CD14-positive monocyte (primary cell): Measurements from ENCODE around the gene ENO2. TPM values are rescaled to one million over a fixed set of nuclear protein-coding genes. Genes with fewer than 3 reads are reported as not detected.

Experiments used
- DNase-seq, 3 donors: peaks; one replicate each; pipeline ENCODE4 v3.0.0-alpha.2; 2011 to 2022
- H2AFZ ChIP-seq: 2 replicates; pipeline ENCODE4 v1.6.0; 2012; ENCODE audit warnings: mild to moderate bottlenecking, low read depth, low read length, inconsistent platforms; ENCODE audit not compliant: insufficient read depth, poor library complexity, severe bottlenecking
- H3K27ac ChIP-seq, 2 donors: 1 replicate in 1 of 2; 2 replicates in 1 of 2; pipeline ENCODE4 v1.5.1; 2012 to 2013; ENCODE audit warnings: low read length in 2 of 2, control low read depth in 1 of 2, inconsistent platforms in 1 of 2, low read depth in 1 of 2, mild to moderate bottlenecking in 1 of 2
- H3K27me3 ChIP-seq, 2 donors: one replicate each; pipeline versions ENCODE4 v1.6.0 to v1.6.1; 2011 to 2013; ENCODE audit warnings: low read length in 2 of 2; ENCODE audit not compliant: control insufficient read depth in 2 of 2, insufficient read depth in 2 of 2
- H3K36me3 ChIP-seq, 2 donors: replicated peaks in 1 of 2; 1 replicate in 1 of 2; 2 replicates in 1 of 2; pipeline versions ENCODE4 v1.5.1 to v1.6.1; 2012 to 2013; ENCODE audit warnings: low read length in 2 of 2, control low read depth in 1 of 2, inconsistent platforms in 1 of 2, mild to moderate bottlenecking in 1 of 2; ENCODE audit not compliant: insufficient read depth in 2 of 2, control insufficient read depth in 1 of 2
- H3K4me1 ChIP-seq, 2 donors: 1 replicate in 1 of 2; 2 replicates in 1 of 2; pipeline versions ENCODE4 v1.5.1 to v1.6.1; 2012 to 2013; ENCODE audit warnings: low read length in 2 of 2, control low read depth in 1 of 2, inconsistent platforms in 1 of 2, mild to moderate bottlenecking in 1 of 2, moderate library complexity in 1 of 2; ENCODE audit not compliant: insufficient read depth in 2 of 2, control insufficient read depth in 1 of 2
- H3K4me2 ChIP-seq: replicated peaks from 2 replicates; pipeline ENCODE3; 2012; ENCODE audit warnings: low read length, moderate library complexity, mild to moderate bottlenecking; ENCODE audit not compliant: poor library complexity, severe bottlenecking; ENCODE audit errors: extremely low read depth
- H3K4me3 ChIP-seq, 3 experiments: fragments of 200-600 bp in 1 of 3; sonication (generic) in 1 of 3; replicated peaks in 1 of 3; 1 replicate in 2 of 3; 2 replicates in 1 of 3; pipeline ENCODE4 v1.5.1; 2011 to 2013; ENCODE audit warnings: low read length in 3 of 3, mild to moderate bottlenecking in 3 of 3, control low read depth in 2 of 3, low read depth in 2 of 3, inconsistent platforms in 1 of 3, moderate library complexity in 1 of 3
- H3K79me2 ChIP-seq: 2 replicates; pipeline ENCODE4 v1.6.0; 2012; ENCODE audit warnings: mild to moderate bottlenecking, control low read depth, inconsistent platforms, low read length, moderate library complexity; ENCODE audit not compliant: insufficient read depth
- H3K9ac ChIP-seq: 2 replicates; pipeline ENCODE4 v1.6.0; 2017; ENCODE audit warnings: low read length, mild to moderate bottlenecking; ENCODE audit not compliant: insufficient read depth, poor library complexity, severe bottlenecking
- H3K9me3 ChIP-seq, 2 donors: replicated peaks in 1 of 2; 1 replicate in 1 of 2; 2 replicates in 1 of 2; pipeline versions ENCODE4 v1.5.1 to v1.6.1; 2012 to 2013; ENCODE audit warnings: low read length in 2 of 2, control low read depth in 1 of 2; ENCODE audit not compliant: control insufficient read depth in 1 of 2, insufficient read depth in 1 of 2
- H4K20me1 ChIP-seq: 2 replicates; pipeline ENCODE4 v1.6.0; 2012; ENCODE audit warnings: mild to moderate bottlenecking, low read length, control low read depth, moderate library complexity; ENCODE audit not compliant: insufficient read depth
- H3K27ac Mint-ChIP-seq, 7 donors: one replicate each; pipeline ENCODE4 v1.8.0; 2020; ENCODE audit warnings: mild to moderate bottlenecking in 7 of 7, mixed read lengths in 7 of 7, moderate library complexity in 6 of 7, inconsistent platforms in 2 of 7
- H3K27me3 Mint-ChIP-seq, 3 donors: one replicate each; pipeline ENCODE4 v1.8.0; 2021 to 2022; ENCODE audit warnings: low read depth in 3 of 3, mild to moderate bottlenecking in 3 of 3, mixed read lengths in 3 of 3, moderate library complexity in 3 of 3, inconsistent platforms in 1 of 3
- H3K36me3 Mint-ChIP-seq, 2 donors: one replicate each; pipeline ENCODE4 v1.8.0; 2020; ENCODE audit warnings: mixed read lengths in 2 of 2, inconsistent platforms in 1 of 2, mild to moderate bottlenecking in 1 of 2
- H3K4me1 Mint-ChIP-seq: one replicate; pipeline ENCODE4 v1.8.0; 2020; ENCODE audit warnings: mild to moderate bottlenecking, mixed read lengths
- H3K4me3 Mint-ChIP-seq, 2 donors: one replicate each; pipeline ENCODE4 v1.8.0; 2020; ENCODE audit warnings: mild to moderate bottlenecking in 2 of 2, mixed read lengths in 2 of 2, moderate library complexity in 1 of 2
- H3K9me3 Mint-ChIP-seq, 7 donors: one replicate each; pipeline ENCODE4 v1.8.0; 2020 to 2022; ENCODE audit warnings: mixed read lengths in 7 of 7, mild to moderate bottlenecking in 6 of 7, moderate library complexity in 6 of 7, inconsistent platforms in 2 of 7
- WGBS: methylation state at CpG from one replicate; pipeline ENCODE4 v1.1.5; 2013; ENCODE audit warnings: missing lambda C conversion rate; ENCODE audit not compliant: insufficient coverage; 5-methylcytosine and 5-hydroxymethylcytosine counted together
- intact Hi-C, 2 donors: fragments of 100-400 bp; cut with micrococcal nuclease; formaldehyde crosslinking; loops; one replicate each; pipeline versions ENCODE4 v1.15.0 to v1.15.1; 2023
- polyA plus RNA-seq, 3 donors: library from polyadenylated mRNA; depleted of rRNA in 1 of 3; unstranded in 2 of 3; stranded (reverse) in 1 of 3; fragments of 300-500 nt in 2 of 3; fragments of >200 nt in 1 of 3; fragmentation: Illumina TruSeq in 2 of 3; gene quantifications; 1 replicate in 2 of 3; 2 replicates in 1 of 3; pipeline ENCODE4 v1.2.3, GENCODE V29; 2012 to 2021
- TF ChIP-seq, protein P1 (sequence below): fragments of 200-600 bp; IDR thresholded peaks from one replicate; pipeline ENCODE4 v1.8.0; 2022; ENCODE audit warnings: antibody characterized with exemption, mild to moderate bottlenecking

The ENO2 gene
- polyA plus RNA-seq, 3 donors: 0.09 to 0.43 (median 0.19) TPM

DNA sequence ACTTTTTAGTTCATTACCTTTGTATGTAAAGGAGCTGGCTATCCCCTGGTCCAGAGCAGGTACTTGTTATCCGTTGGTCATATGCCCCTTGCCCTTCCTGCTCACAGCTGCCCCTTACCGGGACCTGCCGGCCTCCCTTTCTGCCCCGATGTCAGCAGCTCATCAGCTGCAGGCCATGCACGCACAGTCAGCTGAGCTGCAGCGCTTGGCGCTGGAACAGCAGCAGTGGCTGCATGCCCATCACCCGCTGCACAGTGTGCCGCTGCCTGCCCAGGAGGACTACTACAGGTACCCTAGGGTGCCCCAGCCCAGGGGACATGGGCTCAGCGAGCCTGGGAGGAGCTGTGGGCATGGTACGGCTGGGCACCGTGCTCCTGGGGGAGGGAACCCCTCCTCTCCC is 26.9 kb downstream of the ENO2 start:
- H3K9ac ChIP-seq: no peak overlapping the region
- 98% methylated on average over 9 of the region's 12 CpGs for WGBS
- H2AFZ ChIP-seq: no peak overlapping the region
- TF ChIP-seq, protein P1, sequence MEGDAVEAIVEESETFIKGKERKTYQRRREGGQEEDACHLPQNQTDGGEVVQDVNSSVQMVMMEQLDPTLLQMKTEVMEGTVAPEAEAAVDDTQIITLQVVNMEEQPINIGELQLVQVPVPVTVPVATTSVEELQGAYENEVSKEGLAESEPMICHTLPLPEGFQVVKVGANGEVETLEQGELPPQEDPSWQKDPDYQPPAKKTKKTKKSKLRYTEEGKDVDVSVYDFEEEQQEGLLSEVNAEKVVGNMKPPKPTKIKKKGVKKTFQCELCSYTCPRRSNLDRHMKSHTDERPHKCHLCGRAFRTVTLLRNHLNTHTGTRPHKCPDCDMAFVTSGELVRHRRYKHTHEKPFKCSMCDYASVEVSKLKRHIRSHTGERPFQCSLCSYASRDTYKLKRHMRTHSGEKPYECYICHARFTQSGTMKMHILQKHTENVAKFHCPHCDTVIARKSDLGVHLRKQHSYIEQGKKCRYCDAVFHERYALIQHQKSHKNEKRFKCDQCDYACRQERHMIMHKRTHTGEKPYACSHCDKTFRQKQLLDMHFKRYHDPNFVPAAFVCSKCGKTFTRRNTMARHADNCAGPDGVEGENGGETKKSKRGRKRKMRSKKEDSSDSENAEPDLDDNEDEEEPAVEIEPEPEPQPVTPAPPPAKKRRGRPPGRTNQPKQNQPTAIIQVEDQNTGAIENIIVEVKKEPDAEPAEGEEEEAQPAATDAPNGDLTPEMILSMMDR: no peak
- intact Hi-C loops: loop anchor here in 1 of 2 donors (5.0 kb wide), 1 partner anchor 69 kb away; the partner anchor contains the start of gene SPSB2
- H3K4me3 ChIP-seq: no peak overlapping the region
- peaks cover 48% of the 10 kb centered on the region for H3K4me1 Mint-ChIP-seq
- no peak overlapping the region for H3K4me3 Mint-ChIP-seq
- peaks cover 0 to 2% (median 0%) of the 10 kb centered on the region in 3 donors for H3K27me3 Mint-ChIP-seq
- H3K9me3 Mint-ChIP-seq: peaks cover 0 to 2% (median 0%) of the 10 kb centered on the region in 7 donors
- H3K4me1 ChIP-seq: peaks cover 50 to 58% of the 10 kb centered on the region in 2 donors
- no peak overlapping the region for H3K27ac ChIP-seq
- DNase-seq: peak in 1 of 3 donors; percentile 6
- H3K79me2 ChIP-seq: peaks cover 11% of the 10 kb centered on the region
- no peaks in the 10 kb centered on the region for H3K9me3 ChIP-seq
- no peak overlapping the region for H3K4me2 ChIP-seq
- H3K36me3 ChIP-seq: no peaks in the 10 kb centered on the region
- no peak overlapping the region for H3K27ac Mint-ChIP-seq
- peaks cover 1 to 3% of the 10 kb centered on the region in 2 donors for H3K36me3 Mint-ChIP-seq
- no peaks in the 10 kb centered on the region for H4K20me1 ChIP-seq
- H3K27me3 ChIP-seq: no peaks in the 10 kb centered on the region

DNA sequence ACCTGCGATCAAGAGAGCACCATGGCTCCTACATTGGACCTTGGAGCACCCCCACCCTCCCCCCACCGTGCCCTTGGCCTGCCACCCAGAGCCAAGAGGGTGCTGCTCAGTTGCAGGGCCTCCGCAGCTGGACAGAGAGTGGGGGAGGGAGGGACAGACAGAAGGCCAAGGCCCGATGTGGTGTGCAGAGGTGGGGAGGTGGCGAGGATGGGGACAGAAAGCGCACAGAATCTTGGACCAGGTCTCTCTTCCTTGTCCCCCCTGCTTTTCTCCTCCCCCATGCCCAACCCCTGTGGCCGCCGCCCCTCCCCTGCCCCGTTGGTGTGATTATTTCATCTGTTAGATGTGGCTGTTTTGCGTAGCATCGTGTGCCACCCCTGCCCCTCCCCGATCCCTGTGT is 27.4 kb downstream of the ENO2 start:
- Mint-ChIP-seq H3K4me3 (no peak overlapping the region), H3K9me3 (peaks cover 0 to 2% (median 0%) of the 10 kb centered on the region in 7 donors), H3K27ac (no peak overlapping the region), H3K4me1 (peaks cover 48% of the 10 kb centered on the region), H3K36me3 (peaks cover 1 to 3% of the 10 kb centered on the region in 2 donors), H3K27me3 (peaks cover 0 to 2% (median 0%) of the 10 kb centered on the region in 3 donors)
- no peak overlapping the region for H3K27ac ChIP-seq
- H3K36me3 ChIP-seq: no peaks in the 10 kb centered on the region
- no peaks in the 10 kb centered on the region for H3K9me3 ChIP-seq
- WGBS: no CpG with 5 or more reads among the region's 12 CpGs
- TF ChIP-seq, protein P1: no peak
- no peak overlapping the region for H3K4me3 ChIP-seq
- intact Hi-C loops: loop anchor here in 1 of 2 donors (5.0 kb wide), 1 partner anchor 69 kb away; the partner anchor contains the start of gene SPSB2
- H3K9ac ChIP-seq: no peak overlapping the region
- DNase-seq: no peak
- peaks cover 50 to 58% of the 10 kb centered on the region in 2 donors for H3K4me1 ChIP-seq
- H4K20me1 ChIP-seq: no peaks in the 10 kb centered on the region
- no peak overlapping the region for H3K4me2 ChIP-seq
- peaks cover 12% of the 10 kb centered on the region for H3K79me2 ChIP-seq
- no peaks in the 10 kb centered on the region for H3K27me3 ChIP-seq
- no peak overlapping the region for H2AFZ ChIP-seq
